ENCODE results near the gene FADD. TPM values are rescaled to one million over a fixed set of nuclear protein-coding genes. Genes with fewer than 3 reads are reported as not detected.
"Not testable (repeated sequence)": the region's sequence is repeated elsewhere in the genome, so short reads cannot be mapped to it uniquely, and the experiment has no call there.

FADD gene
- polyA plus RNA-seq, 1 donor from 2014 or later, result 21.0 TPM

DNA sequence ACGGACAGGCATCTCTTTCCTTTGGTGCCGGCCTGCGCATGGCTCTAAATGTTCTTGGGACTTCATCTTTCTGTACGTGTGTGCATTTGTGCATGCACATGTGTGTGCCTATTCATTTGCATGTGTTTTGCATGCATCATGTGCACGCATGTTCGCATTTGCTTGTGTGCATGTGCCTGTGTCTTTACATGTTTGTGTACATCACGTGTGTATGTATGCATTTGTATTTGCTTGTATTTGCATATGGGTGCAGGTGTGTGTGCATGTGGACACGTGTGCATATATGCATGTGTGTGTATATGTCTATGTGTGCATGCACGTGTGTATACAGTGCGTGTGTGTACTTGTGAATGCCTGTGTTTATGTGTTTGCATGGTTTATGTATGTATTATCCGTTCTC, 13.5 kb upstream of the FADD start:
- peaks cover 0 to 2% (median 0%) of the 10 kb centered on the region in 3 donors for H3K4me1 Mint-ChIP-seq
- H3K27ac Mint-ChIP-seq, result no peak overlapping the region
- no peak overlapping the region for H3K4me3 Mint-ChIP-seq
- peaks cover 7% of the 10 kb centered on the region for H3K27me3 Mint-ChIP-seq
- no peaks in the 10 kb centered on the region for H3K36me3 Mint-ChIP-seq
- no peaks in the 10 kb centered on the region for H3K9me3 Mint-ChIP-seq

DNA sequence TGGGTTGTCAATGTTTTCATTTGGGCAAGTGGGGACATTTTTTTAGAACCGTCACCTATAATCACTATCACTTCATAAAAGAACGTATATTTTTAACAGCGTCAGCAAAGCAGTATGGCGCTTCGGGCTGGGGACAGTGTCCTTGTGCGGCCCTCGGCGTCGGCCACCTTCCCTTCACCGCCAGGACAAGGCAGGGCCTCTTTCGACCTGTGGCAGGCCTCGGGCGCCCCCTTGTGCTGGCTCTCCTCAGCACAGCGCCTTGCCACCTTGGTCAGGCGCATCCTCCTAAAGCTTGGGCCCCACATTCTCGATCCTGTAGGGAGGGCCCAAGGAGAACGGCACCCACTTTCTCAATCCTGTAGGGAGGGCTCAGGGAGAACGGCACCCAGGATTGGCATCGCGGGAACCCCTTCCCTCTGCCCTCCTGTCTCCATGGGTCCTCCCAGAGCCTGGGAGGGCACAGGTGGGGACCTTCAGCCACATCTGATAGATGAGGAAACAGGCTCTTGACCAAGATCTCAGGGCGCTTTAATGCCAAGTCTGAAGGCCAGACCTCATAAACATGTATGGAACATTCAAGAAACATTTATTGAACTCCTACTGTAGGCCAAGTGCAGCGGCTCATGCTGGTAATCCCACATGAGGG, 11.5 kb upstream of the FADD start:
- H3K4me3 Mint-ChIP-seq, result no peak overlapping the region
- peaks cover 0 to 3% (median 3%) of the 10 kb centered on the region in 3 donors for H3K4me1 Mint-ChIP-seq
- H3K36me3 Mint-ChIP-seq, result no peaks in the 10 kb centered on the region
- no peaks in the 10 kb centered on the region for H3K9me3 Mint-ChIP-seq
- H3K27ac Mint-ChIP-seq, result no peak overlapping the region
- H3K27me3 Mint-ChIP-seq, result peaks cover 9% of the 10 kb centered on the region

DNA sequence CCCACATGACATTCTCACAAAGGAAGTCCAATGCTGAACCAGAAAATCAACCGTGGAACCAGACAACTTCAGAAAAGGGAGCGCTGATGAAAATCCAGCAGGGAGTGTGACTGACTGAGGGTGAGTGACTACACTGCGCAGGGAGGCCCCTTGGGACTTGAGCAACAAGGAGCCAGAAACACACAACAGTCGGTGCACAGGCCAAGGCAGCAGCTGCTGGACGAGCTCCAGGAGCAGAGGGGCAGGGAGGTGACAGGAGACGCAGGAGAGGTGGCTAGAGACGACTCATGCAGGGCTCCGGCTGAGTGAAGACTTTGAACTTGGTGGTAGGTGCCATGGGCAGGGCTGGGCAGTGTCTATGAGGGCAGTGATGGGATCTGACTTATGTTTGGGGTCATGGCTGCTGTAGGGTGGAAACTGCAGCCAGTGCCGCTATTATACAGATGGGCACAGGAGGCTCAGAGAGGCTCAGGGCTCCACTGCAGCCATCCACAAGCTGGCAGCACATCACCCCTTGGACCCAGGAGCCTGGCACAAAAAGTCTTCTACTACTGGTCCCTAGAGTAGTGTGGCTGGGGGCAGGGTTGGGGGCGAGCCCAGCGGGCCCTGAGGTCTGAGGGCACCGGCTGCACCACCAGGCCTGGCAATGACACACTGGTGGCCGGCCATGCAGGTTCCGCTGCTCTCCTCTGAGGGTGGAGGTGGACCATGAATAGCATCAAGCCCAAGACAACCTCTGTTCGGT, 10.3 kb upstream of the FADD start:
- Mint-ChIP-seq H3K9me3 (no peaks in the 10 kb centered on the region), H3K36me3 (no peaks in the 10 kb centered on the region), H3K27me3 (peaks cover 9% of the 10 kb centered on the region), H3K27ac (no peak overlapping the region), H3K4me1 (peaks cover 0 to 3% (median 3%) of the 10 kb centered on the region in 3 donors), H3K4me3 (no peak overlapping the region)

DNA sequence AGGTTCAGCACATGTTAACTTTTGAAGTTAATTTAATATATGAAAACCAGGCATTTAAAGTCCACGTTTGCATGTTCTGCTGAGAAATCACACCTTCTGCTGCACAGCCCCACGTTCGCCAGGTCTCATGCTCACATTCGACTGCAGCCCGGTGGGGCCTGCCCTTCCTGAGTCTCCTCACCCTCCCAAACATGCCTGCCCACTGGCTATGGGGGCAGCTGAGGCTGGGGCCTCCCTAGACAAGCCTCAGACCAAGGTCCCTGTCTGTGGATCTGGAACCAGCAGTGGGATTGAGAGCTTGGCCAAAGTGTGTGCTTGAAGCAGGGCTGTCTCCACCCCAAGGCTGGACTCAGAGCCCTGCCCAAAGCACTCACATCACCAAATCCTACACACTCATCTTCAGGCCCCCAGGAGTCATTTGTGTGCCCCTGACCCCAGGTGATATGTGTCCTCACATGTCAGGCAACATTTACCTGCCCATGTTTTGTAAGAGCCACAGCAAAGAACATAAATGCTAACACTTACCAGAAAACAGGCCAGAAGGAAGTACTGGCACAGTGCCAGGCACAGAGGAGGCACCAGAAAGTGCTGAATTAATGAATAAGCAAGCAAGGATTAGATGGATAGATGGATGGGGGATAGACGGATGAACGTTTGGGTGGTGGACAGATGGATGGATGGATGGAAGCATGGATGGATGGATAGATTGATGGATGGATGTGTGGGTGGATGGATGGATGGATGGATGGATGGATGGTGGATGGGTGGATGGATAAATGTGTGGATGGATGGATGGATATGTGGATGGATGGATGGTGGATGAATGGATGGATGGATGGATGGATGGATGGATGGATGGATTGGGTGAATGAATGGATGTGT, 9.4 kb upstream of the FADD start:
- Mint-ChIP-seq H3K36me3 (no peaks in the 10 kb centered on the region), H3K9me3 (no peaks in the 10 kb centered on the region), H3K4me1 (peaks cover 0 to 3% (median 3%) of the 10 kb centered on the region in 3 donors), H3K27ac (no peak overlapping the region), H3K27me3 (peaks cover 7% of the 10 kb centered on the region), H3K4me3 (peak overlapping the region in 1 of 4 donors; percentile 63)

DNA sequence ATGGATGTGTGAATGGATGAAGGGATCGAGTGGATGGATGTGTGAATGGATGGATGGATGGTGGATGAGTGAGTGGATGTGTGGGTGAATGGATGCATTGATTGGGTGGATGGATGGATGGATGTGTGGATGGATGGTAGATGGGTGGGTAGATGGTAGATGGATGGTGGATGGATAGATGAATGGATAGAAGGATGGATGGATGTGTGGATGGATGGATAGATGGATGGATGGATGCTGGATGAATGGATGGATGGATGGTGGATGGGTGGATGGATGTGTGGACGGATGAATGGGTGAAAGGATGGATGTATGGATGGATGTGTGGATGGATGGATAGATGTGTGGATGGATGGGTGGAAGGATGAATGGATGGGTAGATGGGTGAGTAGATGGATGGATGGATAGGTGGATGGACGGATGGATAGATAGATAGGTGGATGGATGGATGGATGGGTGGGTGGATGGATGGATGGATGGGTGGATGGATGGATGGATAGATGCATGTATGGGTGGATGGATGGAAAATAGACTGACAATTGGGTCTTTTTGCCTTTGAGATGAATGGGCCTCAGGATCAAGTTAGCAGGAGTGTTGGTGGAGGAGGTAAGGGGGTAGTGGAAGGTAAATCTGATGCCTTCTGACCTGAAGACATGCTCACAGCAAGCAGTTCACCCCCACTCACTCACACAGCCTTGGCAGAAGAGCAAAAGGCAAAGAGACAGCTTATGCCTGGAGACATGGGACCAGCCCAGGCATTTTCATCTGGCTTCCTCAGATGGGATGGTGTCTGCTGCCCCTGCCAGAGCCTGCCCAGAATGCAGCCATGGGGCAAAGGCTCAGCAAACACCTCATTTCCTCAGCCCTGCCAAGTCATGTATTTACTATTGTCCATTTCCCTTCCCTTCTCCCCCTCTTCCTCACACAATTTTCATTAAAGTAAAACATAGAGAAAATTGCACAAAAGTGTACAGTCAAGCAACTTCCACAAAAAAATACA, 8.0 kb upstream of the FADD start:
- Mint-ChIP-seq H3K4me1 (peaks cover 0 to 5% (median 3%) of the 10 kb centered on the region in 3 donors), H3K4me3 (no peak overlapping the region), H3K36me3 (no peaks in the 10 kb centered on the region), H3K9me3 (no peaks in the 10 kb centered on the region), H3K27ac (no peak overlapping the region), H3K27me3 (peaks cover 9% of the 10 kb centered on the region)

DNA sequence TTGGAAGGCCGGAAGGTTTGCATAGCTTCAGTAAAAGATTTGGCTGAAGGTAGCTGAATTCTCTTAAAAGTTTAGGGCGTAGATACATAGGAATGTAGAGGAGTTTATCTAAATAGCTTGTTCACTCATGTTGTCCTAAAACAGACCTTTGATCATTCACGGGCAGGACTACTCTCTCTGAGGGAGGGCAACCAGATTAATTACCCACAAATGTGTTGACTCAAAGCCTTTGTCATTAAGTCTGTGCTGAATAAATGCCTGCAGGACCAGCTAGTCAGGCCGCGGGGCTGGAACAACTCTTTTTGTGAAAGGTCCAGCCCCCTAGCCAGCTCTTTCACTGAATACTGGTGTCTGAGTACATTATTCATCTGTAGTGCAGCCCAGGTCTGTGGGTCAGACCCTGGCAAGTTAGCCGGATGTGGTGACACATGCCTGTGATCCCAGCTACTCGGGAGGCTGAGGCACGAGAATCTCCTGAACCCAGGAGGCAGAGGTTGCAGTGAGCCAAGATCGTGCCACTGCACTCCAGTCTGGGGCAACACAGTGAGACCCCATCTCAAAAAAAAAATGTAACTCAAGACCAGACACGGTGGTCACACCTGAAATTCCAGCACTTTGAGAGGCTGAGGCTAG, 2.8 kb upstream of the FADD start:
- Mint-ChIP-seq H3K27me3 (peaks cover 3% of the 10 kb centered on the region), H3K4me1 (peaks cover 6 to 20% (median 19%) of the 10 kb centered on the region in 3 donors), H3K4me3 (peak overlapping the region in 1 of 4 donors; percentile 55), H3K36me3 (no peaks in the 10 kb centered on the region), H3K9me3 (no peaks in the 10 kb centered on the region), H3K27ac (peak overlapping the region in 1 of 3 donors; percentile 53)

DNA sequence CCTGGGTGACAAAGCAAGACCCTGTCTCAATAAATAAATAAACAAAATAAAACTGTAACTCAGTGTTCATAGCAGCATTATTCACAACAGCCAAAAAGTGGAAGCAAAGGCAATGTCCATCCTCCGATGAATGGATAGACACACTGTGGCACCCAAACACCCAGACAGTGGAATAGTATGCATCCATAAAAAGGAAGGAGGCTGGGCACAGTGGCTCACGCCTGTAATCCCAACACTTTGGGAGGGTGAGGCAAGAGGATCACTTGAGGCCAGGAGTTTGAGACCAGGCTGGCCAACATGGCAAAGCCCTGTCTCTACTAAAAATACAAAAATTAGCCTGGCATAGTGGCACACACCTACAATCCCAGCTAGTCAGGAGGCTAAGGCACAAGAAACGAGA, 2.0 kb upstream of the FADD start:
- H3K9me3 Mint-ChIP-seq, H3K36me3 Mint-ChIP-seq, H3K27me3 Mint-ChIP-seq: not testable (repeated sequence)
- Mint-ChIP-seq H3K4me1 (peaks cover 6 to 25% (median 22%) of the 10 kb centered on the region in 3 donors), H3K4me3 (peak overlapping the region in 3 of 4 donors; percentile 38 to 50 (median 44)), H3K27ac (peak overlapping the region in 1 of 3 donors; percentile 53)

DNA sequence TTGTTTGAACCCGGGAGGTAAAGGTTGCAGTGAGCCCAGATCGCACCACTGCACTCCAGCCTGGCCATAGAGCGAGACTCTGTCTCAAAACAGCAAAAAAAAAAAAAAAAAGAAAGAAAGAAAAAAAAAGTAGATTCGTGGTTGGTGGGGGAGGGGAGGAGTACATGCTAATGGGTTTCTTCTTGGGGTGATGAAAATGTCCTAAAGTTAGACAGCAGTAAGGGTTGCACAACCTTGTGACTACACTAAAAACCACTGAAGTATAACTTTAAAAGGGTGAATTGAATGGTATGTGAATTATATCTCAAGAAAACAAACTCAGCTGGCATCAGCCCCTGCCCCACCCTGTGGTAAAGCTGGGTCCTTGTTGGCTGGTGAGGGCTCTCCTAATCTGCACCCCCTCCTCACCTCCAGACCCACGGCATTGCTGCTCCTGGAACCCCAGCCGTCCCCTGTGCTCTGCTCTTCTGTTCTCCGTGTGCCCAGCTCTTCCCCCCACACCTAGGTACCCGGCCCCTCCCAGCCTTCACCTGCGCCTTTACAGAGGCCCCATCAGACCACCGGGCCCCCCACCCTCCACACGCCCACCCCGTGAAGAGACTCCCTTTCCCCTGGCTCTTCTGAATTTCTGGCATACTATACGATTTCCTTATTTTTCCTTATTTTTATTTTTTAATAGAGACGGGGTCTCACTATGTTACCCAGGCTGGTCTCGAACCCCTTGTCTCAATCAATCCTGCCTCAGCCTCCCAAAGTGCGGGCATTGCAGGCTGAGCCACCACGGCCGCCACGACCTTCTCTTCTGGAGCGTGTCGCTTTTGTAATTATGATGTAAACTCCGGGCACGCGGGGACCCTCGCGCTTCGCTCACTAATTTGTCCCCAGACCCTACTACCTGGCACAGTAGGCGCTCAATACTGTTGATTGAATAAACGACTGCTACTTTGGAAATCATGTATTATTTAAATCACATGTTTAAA, 924 bp upstream of the FADD start:
- Mint-ChIP-seq H3K27ac (peak overlapping the region; percentile 86 to 95 (median 95)), H3K36me3 (peaks cover 2% of the 10 kb centered on the region), H3K4me3 (peak overlapping the region; percentile 90 to 98 (median 96)), H3K9me3 (no peaks in the 10 kb centered on the region), H3K27me3 (peaks cover 2% of the 10 kb centered on the region), H3K4me1 (peaks cover 8 to 26% (median 24%) of the 10 kb centered on the region in 3 donors)

DNA sequence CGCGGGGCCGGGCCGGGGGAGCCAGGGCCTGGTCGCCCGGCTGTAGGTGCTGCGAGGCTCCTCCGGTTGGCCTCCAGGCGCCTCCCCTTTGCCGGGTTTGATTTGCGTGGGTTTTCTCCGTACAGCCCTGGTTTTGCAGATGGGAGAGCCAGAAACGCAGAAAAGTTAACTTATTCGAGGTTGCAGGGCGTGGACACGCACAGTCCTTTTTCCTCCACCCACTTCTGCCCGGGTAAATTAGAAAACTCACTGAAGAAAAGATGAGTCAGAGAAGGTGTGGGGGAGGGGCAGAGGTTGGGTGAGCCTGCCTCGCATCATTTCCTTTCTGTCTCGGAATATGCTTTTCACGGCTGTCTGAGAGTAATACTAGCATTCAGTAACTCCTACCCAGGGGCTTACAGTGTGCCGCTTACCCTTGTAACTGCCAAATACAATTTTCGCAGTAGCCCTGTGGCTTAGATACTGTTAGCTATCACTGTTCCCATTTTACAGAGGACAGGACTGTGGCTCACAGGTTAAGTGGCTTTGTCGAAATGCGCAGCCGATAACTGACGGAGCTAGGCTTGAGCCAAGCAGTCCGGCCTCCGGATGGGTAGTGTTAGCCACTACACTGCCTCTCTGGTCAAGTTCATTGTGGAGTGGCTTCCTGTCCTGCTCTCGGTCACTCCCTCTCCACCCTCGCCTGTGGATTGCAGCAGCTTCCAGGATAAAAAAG, 812 bp downstream of the FADD start:
- peaks cover 11 to 26% (median 23%) of the 10 kb centered on the region in 3 donors for H3K4me1 Mint-ChIP-seq
- peaks cover 2% of the 10 kb centered on the region for H3K36me3 Mint-ChIP-seq
- H3K9me3 Mint-ChIP-seq, result no peaks in the 10 kb centered on the region
- peaks cover 2% of the 10 kb centered on the region for H3K27me3 Mint-ChIP-seq
- peak overlapping the region; percentile 88 to 95 (median 92) for H3K27ac Mint-ChIP-seq
- H3K4me3 Mint-ChIP-seq, result peak overlapping the region; percentile 90 to 98 (median 96)

DNA sequence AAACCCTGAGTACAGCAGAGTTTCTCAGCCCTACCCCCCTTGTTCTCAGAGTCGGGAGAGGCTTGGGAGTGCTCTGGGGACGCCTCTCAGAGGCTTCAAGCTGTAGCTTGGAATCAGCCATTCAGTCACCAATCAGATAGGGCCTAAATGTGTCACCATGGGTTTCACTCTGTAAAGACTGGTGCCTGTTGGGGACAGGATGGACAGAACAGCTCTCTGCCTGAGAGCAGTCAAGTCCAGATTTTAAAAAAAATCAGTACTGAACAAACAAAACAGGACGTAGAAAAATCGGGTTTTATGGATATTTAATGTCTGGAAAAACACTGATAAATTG, 1.3 kb downstream of the FADD start:
- Mint-ChIP-seq H3K4me1 (peaks cover 11 to 26% (median 26%) of the 10 kb centered on the region in 3 donors), H3K27me3 (no peaks in the 10 kb centered on the region), H3K4me3 (peak overlapping the region; percentile 90 to 98 (median 96)), H3K27ac (peak overlapping the region; percentile 36 to 92 (median 88)), H3K9me3 (no peaks in the 10 kb centered on the region), H3K36me3 (peaks cover 5% of the 10 kb centered on the region)

DNA sequence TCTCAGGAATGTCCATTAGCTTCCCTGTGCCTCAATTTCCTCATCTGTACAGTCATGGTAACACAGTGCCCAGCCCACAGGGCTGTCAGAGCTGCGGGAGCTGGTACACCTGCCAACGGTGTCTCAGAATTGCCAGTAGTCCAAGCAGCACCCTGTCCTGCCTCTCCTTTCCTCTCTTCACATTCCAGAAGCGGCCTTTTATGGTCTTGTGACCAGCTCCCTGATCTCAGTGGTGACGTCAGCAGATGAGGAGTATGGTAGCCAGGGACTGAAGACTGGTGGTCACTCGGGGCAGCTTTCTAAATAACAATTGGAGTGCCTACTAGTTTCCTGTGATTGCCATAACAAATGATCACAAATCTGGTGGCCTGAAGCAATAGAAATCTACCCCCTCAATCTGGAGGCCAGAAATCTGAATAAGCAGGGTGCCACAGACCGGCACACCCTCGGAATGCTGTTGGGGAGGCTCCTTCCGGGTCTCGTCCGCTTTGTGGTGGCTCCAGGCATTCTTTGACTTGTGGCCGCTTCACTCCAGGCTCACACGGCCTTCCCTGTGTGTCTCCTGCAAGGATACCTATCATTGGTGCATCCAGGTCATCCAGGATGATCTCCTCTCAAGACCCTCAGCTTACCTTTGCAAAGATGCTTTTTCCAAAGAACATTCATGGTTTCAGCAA, 2.1 kb downstream of the FADD start:
- peaks cover 11 to 28% (median 27%) of the 10 kb centered on the region in 3 donors for H3K4me1 Mint-ChIP-seq
- H3K9me3 Mint-ChIP-seq, result no peaks in the 10 kb centered on the region
- peak overlapping the region in 1 of 3 donors; percentile 36 for H3K27ac Mint-ChIP-seq
- H3K36me3 Mint-ChIP-seq, result peaks cover 6% of the 10 kb centered on the region
- H3K27me3 Mint-ChIP-seq, result no peaks in the 10 kb centered on the region
- peak overlapping the region; percentile 63 to 98 (median 93) for H3K4me3 Mint-ChIP-seq

DNA sequence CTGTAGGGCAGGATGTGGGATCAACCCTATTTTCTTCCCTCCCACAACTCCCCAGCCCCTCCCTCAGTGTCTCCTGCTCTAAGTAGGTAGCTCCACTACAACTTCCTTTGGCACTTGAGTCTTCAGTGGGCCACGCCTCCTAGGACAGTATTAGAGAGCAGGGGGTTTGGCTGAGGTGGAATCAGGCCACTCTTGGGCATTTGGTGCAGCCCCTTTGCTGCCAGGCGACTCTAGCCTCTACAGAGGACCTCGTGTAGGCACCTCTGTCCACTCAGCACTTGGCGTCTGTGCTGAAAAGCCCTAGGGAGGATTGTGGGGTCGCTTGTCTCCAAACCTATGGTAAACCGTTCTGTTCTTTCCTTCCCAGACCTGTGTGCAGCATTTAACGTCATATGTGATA, 2.7 kb downstream of the FADD start:
- peak overlapping the region in 3 of 4 donors; percentile 47 to 98 (median 58) for H3K4me3 Mint-ChIP-seq
- H3K4me1 Mint-ChIP-seq, result peaks cover 11 to 28% (median 27%) of the 10 kb centered on the region in 3 donors
- H3K9me3 Mint-ChIP-seq, result no peaks in the 10 kb centered on the region
- no peaks in the 10 kb centered on the region for H3K27me3 Mint-ChIP-seq
- H3K27ac Mint-ChIP-seq, result peak overlapping the region in 1 of 3 donors; percentile 36
- H3K36me3 Mint-ChIP-seq, result peaks cover 6% of the 10 kb centered on the region
